Ramos (cell line): ENCODE data around the gene GABRD.

ENCODE experiments used
- in situ Hi-C: fragments of 300-500 bp; cut with MboI; formaldehyde crosslinking; loops from one replicate; pipeline ENCODE4 v1.14.3; 2022; ENCODE audit warnings: low sequenced_read_pairs; ENCODE audit not compliant: unreplicated experiment

Gene GABRD

GRCh38 chr1:2014181-2014580, 5.0 kb upstream of the GABRD start:
- in situ Hi-C loops = no loop called here

GRCh38 chr1:2014741-2015735, 4.1 kb upstream of the GABRD start:
- in situ Hi-C loops = no loop called here

GRCh38 chr1:2016123-2016522, 3.0 kb upstream of the GABRD start:
- in situ Hi-C loops = no loop called here

- in situ Hi-C loops = no loop called here
These were observed 651 bp upstream of the GABRD start for GRCh38 chr1:2018217-2019171.

GRCh38 chr1:2019571-2020309, 595 bp downstream of the GABRD start:
- in situ Hi-C loops = no loop called here

GRCh38 chr1:2020310-2020655, 1.1 kb downstream of the GABRD start:
- in situ Hi-C loops = no loop called here

GRCh38 chr1:2021550-2021949, 2.4 kb downstream of the GABRD start:
- in situ Hi-C loops = no loop called here

- in situ Hi-C loops = no loop called here
These were observed 3.1 kb downstream of the GABRD start for GRCh38 chr1:2022063-2022770.

- in situ Hi-C loops = no loop called here
These were observed 4.0 kb downstream of the GABRD start for GRCh38 chr1:2023187-2023586.

GRCh38 chr1:2024451-2024850, 5.3 kb downstream of the GABRD start:
- in situ Hi-C loops = no loop called here

GRCh38 chr1:2024887-2025286, 5.7 kb downstream of the GABRD start:
- in situ Hi-C loops = no loop called here

GRCh38 chr1:2025491-2025981, 6.4 kb downstream of the GABRD start:
- in situ Hi-C loops = no loop called here

- in situ Hi-C loops = no loop called here
These were observed 8.9 kb downstream of the GABRD start for GRCh38 chr1:2027961-2028583.

- in situ Hi-C loops = no loop called here
These were observed 9.9 kb downstream of the GABRD start for GRCh38 chr1:2028870-2029560.

GRCh38 chr1:2029561-2029960, 10.4 kb downstream of the GABRD start:
- in situ Hi-C loops = no loop called here

- in situ Hi-C loops = no loop called here
These were observed 11.1 kb downstream of the GABRD start for GRCh38 chr1:2030076-2030871.
